A549 (cell line): Measurements from ENCODE around the gene GTPBP3. TPM values are rescaled to one million over a fixed set of nuclear protein-coding genes. Genes with fewer than 3 reads are reported as not detected.

Source experiments
- ATAC-seq, 2 experiments: fragments of 200-7000 bp in 1 of 2; fragments of >200 bp in 1 of 2; cut with Nextera tagmentation in 1 of 2; cut with Tn5 transposase in 1 of 2; 3 replicates each; pipeline versions ENCODE4 v1.8.0 to v1.9.1; 2018 to 2020; ENCODE audit warnings: mild to moderate bottlenecking in 1 of 2, moderate library complexity in 1 of 2
- CTCF ChIA-PET: fragments of 300-600 bp; sonication (Branson Sonifier 250); formaldehyde crosslinking; extraction: SDS; loops from one replicate; lab custom pipeline; 2021; ENCODE audit warnings: antibody characterized with exemption, inconsistent platforms; lab: Yijun Ruan, JAX
- POLR2A ChIA-PET: fragments of 350-600 bp; formaldehyde crosslinking; extraction: SDS; loops from one replicate; lab custom pipeline; 2021; ENCODE audit warnings: antibody characterized with exemption, inconsistent platforms; lab: Yijun Ruan, JAX
- DNase-seq, 2 experiments: peaks; one replicate each; pipeline versions ENCODE4 v3.0.0 to v3.0.0-alpha.2; 2011 to 2016; ENCODE audit warnings: low read depth in 1 of 2, low spot score in 1 of 2
- FAIRE-seq: peaks from 2 replicates; lab custom pipeline; 2011; peaks lifted over from hg19 to GRCh38; lab: Jason Lieb, UNC
- H3K27ac ChIP-seq, 2 experiments: fragments of >200 bp; sonication (Bioruptor Twin); formaldehyde crosslinking; 3 replicates each; pipeline ENCODE4 v1.5.1; 2016 to 2017
- H3K4me1 ChIP-seq: fragments of >200 bp; sonication (Bioruptor Twin); formaldehyde crosslinking; 3 replicates; pipeline ENCODE4 v1.6.1; 2016
- H3K4me2 ChIP-seq: fragments of >200 bp; sonication (Bioruptor Twin); formaldehyde crosslinking; 3 replicates; pipeline ENCODE4 v1.6.1; 2016
- H3K4me3 ChIP-seq: fragments of >200 bp; sonication (Bioruptor Twin); formaldehyde crosslinking; 3 replicates; pipeline ENCODE4 v1.5.1; 2016
- H3K9me3 ChIP-seq: fragments of >200 bp; sonication (Bioruptor Twin); formaldehyde crosslinking; 3 replicates; pipeline ENCODE4 v1.6.1; 2016
- BHLHE40 ChIP-seq: IDR thresholded peaks from 2 replicates; pipeline ENCODE4 v1.6.1; 2012; ENCODE audit warnings: low read depth, low read length, inconsistent platforms
- CBX2 ChIP-seq: fragments of 200-600 bp; sonication (generic); IDR thresholded peaks from 2 replicates; pipeline ENCODE4 v1.6.1; 2016; ENCODE audit warnings: low read depth, mild to moderate bottlenecking, borderline replicate concordance
- CHD4 ChIP-seq: fragments of 200-600 bp; sonication (generic); IDR thresholded peaks from 2 replicates; pipeline ENCODE4 v1.6.1; 2016; ENCODE audit warnings: antibody characterized with exemption, mild to moderate bottlenecking, borderline replicate concordance
- ELK1 ChIP-seq: fragments of 150-350 bp; IDR thresholded peaks from 2 replicates; pipeline ENCODE4 v1.6.1; 2014; ENCODE audit warnings: low read depth, mild to moderate bottlenecking, low read length
- FOXS1 ChIP-seq: fragments of 250-450 bp; sonication (Bioruptor Pico); IDR thresholded peaks from 2 replicates; pipeline ENCODE4 v1.5.0; 2020; ENCODE audit warnings: mild to moderate bottlenecking, moderate library complexity
- HDAC2 ChIP-seq: fragments of 200-600 bp; sonication (generic); IDR thresholded peaks from 2 replicates; pipeline ENCODE4 v1.6.1; 2016
- HEYL ChIP-seq: fragments of 250-450 bp; sonication (Bioruptor Pico); IDR thresholded peaks from 2 replicates; pipeline ENCODE4 v1.8.0; 2021; ENCODE audit warnings: mild to moderate bottlenecking, moderate library complexity
- JUN ChIP-seq, 2 experiments: fragments of >200 bp; sonication (Bioruptor Twin); formaldehyde crosslinking; IDR thresholded peaks; 2 replicates in 1 of 2; 3 replicates in 1 of 2; pipeline ENCODE4 v1.6.1; 2016 to 2017
- KDM1A ChIP-seq: fragments of 200-600 bp; sonication (generic); IDR thresholded peaks from 2 replicates; pipeline ENCODE4 v1.6.1; 2016; ENCODE audit warnings: low read depth, mild to moderate bottlenecking
- KDM5A ChIP-seq: fragments of 200-600 bp; sonication (generic); IDR thresholded peaks from 2 replicates; pipeline ENCODE4 v1.6.1; 2016; ENCODE audit warnings: antibody characterized with exemption, mild to moderate bottlenecking
- MAX ChIP-seq: IDR thresholded peaks from 2 replicates; pipeline ENCODE4 v1.6.1; 2012
- MYC ChIP-seq: IDR thresholded peaks from 2 replicates; pipeline ENCODE4 v1.6.1; 2012; ENCODE audit warnings: mild to moderate bottlenecking, inconsistent platforms, low read length, improper control_type of control experiment, borderline replicate concordance
- PHF8 ChIP-seq: fragments of 200-600 bp; sonication (generic); IDR thresholded peaks from 2 replicates; pipeline ENCODE4 v1.6.1; 2016; ENCODE audit warnings: low read depth, mild to moderate bottlenecking, antibody characterized with exemption, moderate library complexity, borderline replicate concordance
- POLR2A ChIP-seq: IDR thresholded peaks from 2 replicates; pipeline ENCODE4 v1.6.1; 2012; ENCODE audit warnings: mild to moderate bottlenecking, low read length
- RARB ChIP-seq: fragments of 250-450 bp; sonication (Bioruptor Pico); IDR thresholded peaks from 2 replicates; pipeline ENCODE4 v1.8.0; 2021; ENCODE audit warnings: mild to moderate bottlenecking, moderate library complexity
- RFX5 ChIP-seq: fragments of 450-650 bp; IDR thresholded peaks from 2 replicates; pipeline ENCODE4 v1.7.1; 2014; ENCODE audit warnings: antibody characterized with exemption, mild to moderate bottlenecking, moderate library complexity
- RNF2 ChIP-seq: fragments of 200-600 bp; sonication (generic); IDR thresholded peaks from 2 replicates; pipeline ENCODE4 v1.6.1; 2016; ENCODE audit warnings: low read depth, mild to moderate bottlenecking, antibody characterized with exemption, moderate library complexity, borderline replicate concordance
- SMC3 ChIP-seq: fragments of >200 bp; sonication (Bioruptor Twin); formaldehyde crosslinking; IDR thresholded peaks from 3 replicates; pipeline ENCODE4 v1.6.1; 2018; ENCODE audit warnings: inconsistent platforms
- TFCP2L1 ChIP-seq: fragments of 250-450 bp; sonication (Bioruptor Pico); IDR thresholded peaks from 2 replicates; pipeline ENCODE4 v1.5.0; 2021; ENCODE audit warnings: mild to moderate bottlenecking
- ZFP36 ChIP-seq: fragments of 450-650 bp; IDR thresholded peaks from 2 replicates; pipeline ENCODE4 v1.6.1; 2014; ENCODE audit warnings: borderline replicate concordance; ENCODE audit not compliant: partially characterized antibody
- WGBS: methylation state at CpG from one replicate; pipeline ENCODE4 v1.1.6; 2017; ENCODE audit errors: missing lambda C conversion rate; 5-methylcytosine and 5-hydroxymethylcytosine counted together
- polyA minus RNA-seq: library from RNA; depleted of rRNA, polyadenylated mRNA; stranded (reverse); fragments of >200 nt; gene quantifications from 2 replicates; pipeline ENCODE4 v1.2.3, GENCODE V29; 2011; rRNA and poly(A)+ RNA removed
- polyA plus RNA-seq, 4 experiments: library from polyadenylated mRNA; depleted of rRNA in 3 of 4; stranded (reverse); fragments of >200 nt; fragmentation: RNase III in 1 of 4; extraction: RNeasy Plus Mini Kit Qiagen cat#74134 plus additional on column Dnase treatment in 1 of 4; gene quantifications; 2 replicates in 3 of 4; 3 replicates in 1 of 4; pipeline ENCODE4 v1.2.3, GENCODE V29; 2011 to 2017
- TF ChIP-seq, protein P1 (sequence below): IDR thresholded peaks from 2 replicates; pipeline ENCODE4 v1.6.1; 2012; ENCODE audit warnings: low read depth, borderline replicate concordance
- TF ChIP-seq, protein P2 (sequence below): IDR thresholded peaks from 2 replicates; pipeline ENCODE4 v1.6.1; 2012

The GTPBP3 gene
- polyA plus RNA-seq (2011; rRNA removed) (9.5 and 10.6 TPM in 2 replicates), polyA plus RNA-seq (2017; fragmentation: RNase III; extraction: RNeasy Plus Mini Kit Qiagen cat#74134 plus additional on column Dnase treatment) (17.9 to 21.7 TPM (median 19.3 TPM) in 3 replicates), polyA minus RNA-seq (4.8 and 5.5 TPM in 2 replicates)
- 21.5 and 28.7 TPM in 2 replicates for polyA plus RNA-seq (2012; cell fraction: cytosol; rRNA removed)
- 73.4 and 90.0 TPM in 2 replicates for polyA plus RNA-seq (2012; cell fraction: nucleus; rRNA removed)

DNA sequence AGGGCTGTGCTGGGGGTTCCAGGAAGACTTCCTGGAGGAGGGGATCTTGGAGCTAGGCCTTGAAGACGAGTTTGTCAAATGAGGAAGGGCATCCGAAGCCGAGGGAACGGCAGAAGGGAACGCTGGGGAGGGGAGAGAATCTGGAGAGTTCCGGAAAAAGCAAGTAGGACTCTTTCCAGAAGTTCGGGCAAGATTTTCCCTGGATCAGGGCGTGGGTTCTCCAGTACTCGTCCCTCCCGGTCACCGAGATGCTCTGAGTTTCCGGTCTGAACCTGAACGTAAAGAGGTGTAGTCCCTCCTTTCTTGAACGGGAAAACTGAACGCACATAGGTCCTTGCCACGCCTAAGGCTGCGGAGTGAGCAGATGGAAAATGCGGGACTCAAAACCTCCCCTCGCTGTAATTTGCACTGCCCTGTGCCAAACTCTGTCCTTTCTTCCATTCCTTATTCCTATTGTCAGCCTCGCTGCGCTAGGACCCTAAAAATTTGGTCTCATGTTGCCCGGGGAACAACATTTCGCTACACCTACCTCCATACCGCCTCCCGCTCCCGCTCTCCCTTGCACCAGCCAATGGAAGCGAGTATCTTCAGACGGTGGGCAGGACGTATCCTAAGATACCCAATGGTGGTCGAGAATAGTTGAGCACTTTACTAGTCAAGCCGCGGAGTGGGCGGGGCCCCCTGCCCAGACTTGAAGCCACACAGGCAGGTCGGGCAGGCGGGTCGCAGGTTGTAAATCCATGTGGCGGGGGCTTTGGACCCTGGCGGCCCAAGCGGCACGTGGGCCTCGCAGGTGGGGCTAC is at the start of gene GTPBP3:
TSS of gene GTPBP3 (plus strand) at position 682 of the 803 bp plus-strand sequence. CDS start at position 741, 59 bp downstream.
- WGBS: 2% methylated on average over 37 of the region's 41 CpGs
- no peaks in the 10 kb centered on the region for H3K9me3 ChIP-seq
- peak within 1 kb of the TSS; percentile 95 for H3K27ac ChIP-seq
- DNase-seq: peak; percentile 90 to 99
- FAIRE-seq: no peak
- peak; percentile 72 to 90 for ATAC-seq
- peak within 1 kb of the TSS; percentile 71 for H3K4me3 ChIP-seq
- POLR2A ChIA-PET: interaction anchor here (0.9 to 1.3 kb wide), 3 partner anchors 28 to 82 kb away, joined by 3 to 10 read pairs (median 4); partner anchors contain the start of genes DDA1 and MVB12A
- H3K4me1 ChIP-seq: peaks cover 29% of the 10 kb centered on the region
- TF ChIP-seq SMC3 (no peak), PHF8 (0 out of 2 replicates have a peak, but pooled peaks have one; percentile 48), HDAC2 (peak; percentile 78; the same call in 1 of the 2 replicates), FOXS1 (no peak), CHD4 (no peak), HEYL (no peak), RARB (no peak), POLR2A (peak; percentile 47), TFCP2L1 (CRISPR knock-in tag) (no peak), KDM1A (peak; percentile 74; the same call in 1 of the 2 replicates), MAX (peak; percentile 92), ZFP36 (peak; percentile 99), JUN (IDR thresholded peaks at IDR 0.05) (peak; percentile 37 to 53; a peak in 3 of 5 replicates), KDM5A (no peak)
- TF ChIP-seq, protein P1, sequence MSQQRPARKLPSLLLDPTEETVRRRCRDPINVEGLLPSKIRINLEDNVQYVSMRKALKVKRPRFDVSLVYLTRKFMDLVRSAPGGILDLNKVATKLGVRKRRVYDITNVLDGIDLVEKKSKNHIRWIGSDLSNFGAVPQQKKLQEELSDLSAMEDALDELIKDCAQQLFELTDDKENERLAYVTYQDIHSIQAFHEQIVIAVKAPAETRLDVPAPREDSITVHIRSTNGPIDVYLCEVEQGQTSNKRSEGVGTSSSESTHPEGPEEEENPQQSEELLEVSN: peak; percentile 94
- TF ChIP-seq, all 56 proteins: peak for 8
- CTCF ChIA-PET: interaction anchor here (0.6 to 0.7 kb wide), 2 partner anchors 10 to 48 kb away, joined by 3 to 4 read pairs; no protein-coding TSS in a partner anchor
- peak within 1 kb of the TSS; percentile 91 for H3K4me2 ChIP-seq

DNA sequence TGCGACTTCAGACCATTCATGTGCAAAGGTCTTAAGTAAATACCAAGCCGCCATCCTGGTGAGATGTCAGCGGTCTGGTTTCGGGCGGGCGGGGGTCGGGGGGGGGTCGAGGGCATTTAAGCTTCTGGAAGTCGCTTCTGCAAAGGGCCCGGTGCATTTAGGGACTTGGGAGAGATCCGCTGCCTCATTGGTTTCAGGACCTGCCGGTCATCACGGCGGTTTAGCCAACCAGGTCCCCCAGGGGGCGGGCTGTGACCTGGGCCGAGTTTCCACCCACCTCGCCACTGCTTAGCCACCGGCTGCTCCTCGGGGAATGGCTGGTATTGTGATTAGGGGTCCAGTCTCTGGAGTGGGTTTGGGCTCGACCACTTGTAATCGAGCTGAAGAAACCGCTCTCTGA is 47.9 kb upstream of the GTPBP3 start:
- CTCF ChIA-PET: interaction anchor here (1.3 to 9.0 kb wide), 3 partner anchors 16 to 30 kb away, joined by 3 to 98 read pairs (median 10); partner anchors contain the start of genes ABHD8, DDA1 and MRPL34
- no peaks in the 10 kb centered on the region for H3K9me3 ChIP-seq
- TF ChIP-seq RNF2: no peak
- no peak for TF ChIP-seq RFX5
- TF ChIP-seq, protein P2, sequence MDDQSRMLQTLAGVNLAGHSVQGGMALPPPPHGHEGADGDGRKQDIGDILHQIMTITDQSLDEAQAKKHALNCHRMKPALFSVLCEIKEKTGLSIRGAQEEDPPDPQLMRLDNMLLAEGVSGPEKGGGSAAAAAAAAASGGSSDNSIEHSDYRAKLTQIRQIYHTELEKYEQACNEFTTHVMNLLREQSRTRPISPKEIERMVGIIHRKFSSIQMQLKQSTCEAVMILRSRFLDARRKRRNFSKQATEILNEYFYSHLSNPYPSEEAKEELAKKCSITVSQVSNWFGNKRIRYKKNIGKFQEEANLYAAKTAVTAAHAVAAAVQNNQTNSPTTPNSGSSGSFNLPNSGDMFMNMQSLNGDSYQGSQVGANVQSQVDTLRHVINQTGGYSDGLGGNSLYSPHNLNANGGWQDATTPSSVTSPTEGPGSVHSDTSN: peak; percentile 85
- no peak for TF ChIP-seq MYC
- TF ChIP-seq ELK1: no peak
- no peak for TF ChIP-seq CBX2
- TF ChIP-seq BHLHE40: no peak
- TF ChIP-seq, all 56 proteins: peak for 1
- ATAC-seq: peak; percentile 47 to 50; a peak in 4 of 6 replicates
- POLR2A ChIA-PET: no interaction called here
- peak; percentile 89 to 91 for DNase-seq
- Histone ChIP-seq H3K27ac (0 out of 6 replicates have a peak overlapping the region, but pooled peaks of 1 of the 2 experiments have one; percentile 41), H3K4me3 (no peak overlapping the region), H3K4me2 (peak overlapping the region; percentile 63), H3K4me1 (peaks cover 13% of the 10 kb centered on the region; the same call in 2 of the 3 replicates)
- FAIRE-seq: no peak
- whole genome bisulfite sequencing: 21% methylated on average over 9 of the region's 22 CpGs
